GM23338 (cell line): ENCODE measurements around the gene CNIH3. TPM values are rescaled to one million over a fixed set of nuclear protein-coding genes. Genes with fewer than 3 reads are reported as not detected.

ENCODE experiments used
- ATAC-seq: fragments of 200-7000 bp; cut with Tn5 transposase; 3 replicates; pipeline ENCODE4 v1.9.1; 2020
- DNase-seq: peaks from one replicate; pipeline ENCODE4 v3.0.0-alpha.2; 2015; ENCODE audit warnings: low spot score
- H2AFZ ChIP-seq: fragments of 200-600 bp; sonication (generic); 2 replicates; pipeline ENCODE4 v1.8.0; 2016; ENCODE audit warnings: antibody characterized with exemption, mild to moderate bottlenecking, moderate library complexity
- H3F3A ChIP-seq: fragments of 200-600 bp; sonication (generic); replicated peaks from 2 replicates; pipeline ENCODE4 v1.8.0; 2017; ENCODE audit warnings: antibody characterized with exemption, mixed run types, low read depth
- H3K27ac ChIP-seq: fragments of 200-600 bp; sonication (generic); 2 replicates; pipeline ENCODE4 v1.6.1; 2016; ENCODE audit warnings: low read depth
- H3K27me3 ChIP-seq: fragments of 200-600 bp; sonication (generic); 2 replicates; pipeline ENCODE4 v1.8.0; 2016; ENCODE audit warnings: mild to moderate bottlenecking, mixed run types, moderate library complexity; ENCODE audit not compliant: insufficient read depth
- H3K36me3 ChIP-seq: fragments of 200-600 bp; sonication (generic); 2 replicates; pipeline ENCODE4 v1.8.0; 2016; ENCODE audit warnings: mild to moderate bottlenecking; ENCODE audit not compliant: insufficient read depth
- H3K4me1 ChIP-seq: fragments of 200-600 bp; sonication (generic); 2 replicates; pipeline ENCODE4 v1.8.0; 2016; ENCODE audit warnings: mild to moderate bottlenecking, moderate library complexity; ENCODE audit not compliant: insufficient read depth
- H3K4me2 ChIP-seq: fragments of 200-600 bp; sonication (generic); 2 replicates; pipeline ENCODE4 v1.7.1; 2017; ENCODE audit warnings: mixed run types
- H3K4me3 ChIP-seq: fragments of 200-600 bp; sonication (generic); 2 replicates; pipeline ENCODE4 v1.6.1; 2016; ENCODE audit warnings: mixed run types
- H3K79me2 ChIP-seq: fragments of 200-600 bp; sonication (generic); replicated peaks from 2 replicates; pipeline ENCODE4 v1.8.0; 2017; ENCODE audit warnings: mild to moderate bottlenecking; ENCODE audit not compliant: insufficient read depth
- H3K9me2 ChIP-seq: fragments of 200-600 bp; sonication (generic); 2 replicates; pipeline ENCODE4 v1.8.0; 2017; ENCODE audit not compliant: insufficient read depth
- H4K20me1 ChIP-seq: fragments of 200-600 bp; sonication (generic); replicated peaks from 2 replicates; pipeline ENCODE4 v1.8.0; 2017; ENCODE audit warnings: mild to moderate bottlenecking; ENCODE audit not compliant: insufficient read depth
- H3K27ac Mint-ChIP-seq: 2 replicates; pipeline ENCODE4 v1.8.0; 2020; ENCODE audit warnings: inconsistent platforms, mild to moderate bottlenecking, moderate library complexity, mixed read lengths
- H3K27me3 Mint-ChIP-seq: 3 replicates; pipeline ENCODE4 v1.8.0; 2022; ENCODE audit warnings: low read depth, mild to moderate bottlenecking, moderate library complexity, mixed read lengths, inconsistent platforms; ENCODE audit not compliant: insufficient read depth, poor library complexity
- H3K36me3 Mint-ChIP-seq: 3 replicates; pipeline ENCODE4 v1.8.0; 2021; ENCODE audit warnings: low read depth, mild to moderate bottlenecking, inconsistent platforms, moderate library complexity, mixed read lengths
- H3K4me1 Mint-ChIP-seq: 3 replicates; pipeline ENCODE4 v1.8.0; 2020; ENCODE audit warnings: mild to moderate bottlenecking, inconsistent platforms, mixed read lengths
- H3K4me3 Mint-ChIP-seq: 3 replicates; pipeline ENCODE4 v1.8.0; 2021; ENCODE audit warnings: moderate library complexity, mild to moderate bottlenecking, inconsistent platforms, mixed read lengths
- H3K9me3 Mint-ChIP-seq: 3 replicates; pipeline ENCODE4 v1.8.0; 2020; ENCODE audit warnings: moderate library complexity, mild to moderate bottlenecking, inconsistent platforms, mixed read lengths
- CREB1 ChIP-seq: fragments of 250-450 bp; sonication (Bioruptor Pico); IDR thresholded peaks from 2 replicates; pipeline ENCODE4 v1.5.0; 2020; ENCODE audit warnings: low read depth, mild to moderate bottlenecking, moderate library complexity
- EZH2 ChIP-seq: fragments of 200-600 bp; sonication (generic); IDR thresholded peaks from one replicate; pipeline ENCODE4 v1.8.0; 2017; ENCODE audit warnings: antibody characterized with exemption, mild to moderate bottlenecking, low read depth; ENCODE audit not compliant: unreplicated experiment
- EZH2phosphoT487 ChIP-seq: fragments of 200-600 bp; sonication (generic); IDR thresholded peaks from one replicate; pipeline ENCODE4 v1.8.1; 2018; ENCODE audit warnings: antibody characterized with exemption; ENCODE audit not compliant: unreplicated experiment
- NANOG ChIP-seq: IDR thresholded peaks from 2 replicates; pipeline ENCODE4 v1.6.1; 2016; ENCODE audit warnings: antibody characterized with exemption, borderline replicate concordance
- ZNF331 ChIP-seq: fragments of 250-450 bp; sonication (Bioruptor Pico); IDR thresholded peaks from 2 replicates; pipeline ENCODE4 v1.5.0; 2020; ENCODE audit warnings: low read depth, mild to moderate bottlenecking, moderate library complexity
- polyA plus RNA-seq: library from polyadenylated mRNA; unstranded; fragments of >200 nt; fragmentation: Nextera tagmentation; extraction: Ambion mirVana; gene quantifications from 2 replicates; pipeline ENCODE4 v1.2.1, GENCODE V29; 2016
- total RNA-seq: library from RNA; depleted of rRNA; stranded (reverse); fragments of >200 nt; shearing (Covaris generic); gene quantifications from 2 replicates; pipeline ENCODE4 v1.2.3, GENCODE V29; 2014
- TF ChIP-seq, protein P1 (sequence below), 2 experiments: fragments of 200-600 bp in 1 of 2; sonication (generic) in 1 of 2; conservative IDR thresholded peaks; 2 replicates each; pipeline versions ENCODE4 v1.5.1 to v1.6.1; 2016 to 2017; ENCODE audit warnings: antibody characterized with exemption in 2 of 2, low read depth in 2 of 2, mild to moderate bottlenecking in 2 of 2, moderate library complexity in 1 of 2
- TF ChIP-seq, protein P2 (sequence below): IDR thresholded peaks from 2 replicates; pipeline ENCODE4 v1.6.1; 2016; ENCODE audit warnings: antibody characterized with exemption
- TF ChIP-seq, protein P3 (sequence below): fragments of 250-450 bp; sonication (Bioruptor Pico); IDR thresholded peaks from 2 replicates; pipeline ENCODE4 v1.5.0; 2020; ENCODE audit warnings: mild to moderate bottlenecking, moderate library complexity

Gene CNIH3
- total and polyA plus RNA-seq, 2 experiments from 2014 or later = 3.6 to 5.1 TPM

DNA sequence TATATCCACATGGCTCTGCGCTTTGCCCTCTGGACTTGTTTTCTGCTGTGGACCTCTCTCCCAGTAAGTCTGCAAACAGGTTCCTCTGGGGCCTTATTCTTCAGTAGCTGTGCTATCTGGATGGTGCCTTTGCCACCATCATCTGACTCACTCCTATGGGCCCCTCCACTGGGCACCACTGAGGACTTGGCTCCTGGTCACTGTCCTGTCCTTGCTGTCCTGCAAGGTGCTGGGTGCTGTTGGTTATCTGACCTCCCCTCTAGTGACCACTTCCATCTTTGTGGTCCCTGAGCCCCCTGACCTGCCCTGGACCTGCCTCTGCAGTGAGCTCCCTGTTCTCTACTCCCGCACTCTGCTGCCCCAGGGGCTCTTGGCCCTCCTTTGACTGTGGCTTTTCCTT is 6.7 kb downstream of the CNIH3 start (continued):
- TF ChIP-seq, protein P1, sequence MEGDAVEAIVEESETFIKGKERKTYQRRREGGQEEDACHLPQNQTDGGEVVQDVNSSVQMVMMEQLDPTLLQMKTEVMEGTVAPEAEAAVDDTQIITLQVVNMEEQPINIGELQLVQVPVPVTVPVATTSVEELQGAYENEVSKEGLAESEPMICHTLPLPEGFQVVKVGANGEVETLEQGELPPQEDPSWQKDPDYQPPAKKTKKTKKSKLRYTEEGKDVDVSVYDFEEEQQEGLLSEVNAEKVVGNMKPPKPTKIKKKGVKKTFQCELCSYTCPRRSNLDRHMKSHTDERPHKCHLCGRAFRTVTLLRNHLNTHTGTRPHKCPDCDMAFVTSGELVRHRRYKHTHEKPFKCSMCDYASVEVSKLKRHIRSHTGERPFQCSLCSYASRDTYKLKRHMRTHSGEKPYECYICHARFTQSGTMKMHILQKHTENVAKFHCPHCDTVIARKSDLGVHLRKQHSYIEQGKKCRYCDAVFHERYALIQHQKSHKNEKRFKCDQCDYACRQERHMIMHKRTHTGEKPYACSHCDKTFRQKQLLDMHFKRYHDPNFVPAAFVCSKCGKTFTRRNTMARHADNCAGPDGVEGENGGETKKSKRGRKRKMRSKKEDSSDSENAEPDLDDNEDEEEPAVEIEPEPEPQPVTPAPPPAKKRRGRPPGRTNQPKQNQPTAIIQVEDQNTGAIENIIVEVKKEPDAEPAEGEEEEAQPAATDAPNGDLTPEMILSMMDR (conservative IDR thresholded peaks at IDR 0.05; ENCODE audit: low read depth in 2 of 2) = no peak
- no peak for TF ChIP-seq CREB1

DNA sequence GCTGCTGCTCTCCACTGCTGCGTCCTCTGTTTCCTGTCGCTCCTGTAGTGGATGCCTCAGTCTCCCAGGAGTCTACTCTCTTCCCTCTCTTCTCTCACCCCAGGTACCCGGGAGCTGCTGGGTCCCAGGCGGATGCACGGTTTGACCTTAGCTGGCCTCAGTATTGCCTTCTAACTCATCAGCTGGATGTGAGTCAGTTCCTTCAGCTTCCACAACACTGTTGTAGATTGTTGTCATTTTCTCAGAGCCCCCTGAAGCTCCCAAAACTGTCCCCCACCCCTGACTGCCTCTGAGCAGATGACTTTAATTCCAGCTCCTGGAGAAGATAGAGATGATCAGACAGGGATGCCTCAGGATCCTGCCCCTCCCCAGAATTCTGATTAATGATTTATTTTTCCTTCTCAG is 7.2 kb downstream of the CNIH3 start:
- H3K27me3 Mint-ChIP-seq = peaks cover 18% of the 10 kb centered on the region
- 0 out of 2 replicates have a peak, but pooled peaks cover 2% of the 10 kb centered on the region for H3K36me3 ChIP-seq
- H3K4me1 ChIP-seq = peaks cover 7% of the 10 kb centered on the region; the same call in 1 of the 2 replicates
- peaks cover 1% of the 10 kb centered on the region for H3K4me1 Mint-ChIP-seq
- H3K9me3 Mint-ChIP-seq = peaks cover 12% of the 10 kb centered on the region
- no peak for ATAC-seq
- no peak overlapping the region for H3K27ac Mint-ChIP-seq
- no peak overlapping the region for H2AFZ ChIP-seq
- H3K36me3 Mint-ChIP-seq = peaks cover 11% of the 10 kb centered on the region
- DNase-seq = no peak
- H3K4me3 Mint-ChIP-seq = no peak overlapping the region
- peaks cover 26% of the 10 kb centered on the region for H3K27me3 ChIP-seq
- peaks cover 7% of the 10 kb centered on the region; the same call in 1 of the 2 replicates for H4K20me1 ChIP-seq
- no peak overlapping the region for H3K4me3 ChIP-seq
- peaks cover 8% of the 10 kb centered on the region; the same call in 1 of the 2 replicates for H3F3A ChIP-seq
- H3K79me2 ChIP-seq = peaks cover 3% of the 10 kb centered on the region; the same call in 1 of the 2 replicates
- H3K9me2 ChIP-seq = no peaks in the 10 kb centered on the region; the same call in 1 of the 2 replicates
- H3K4me2 ChIP-seq = no peak overlapping the region
- H3K27ac ChIP-seq = no peak overlapping the region
- no peak for TF ChIP-seq ZNF331 (CRISPR knock-in tag)
- TF ChIP-seq, protein P2, sequence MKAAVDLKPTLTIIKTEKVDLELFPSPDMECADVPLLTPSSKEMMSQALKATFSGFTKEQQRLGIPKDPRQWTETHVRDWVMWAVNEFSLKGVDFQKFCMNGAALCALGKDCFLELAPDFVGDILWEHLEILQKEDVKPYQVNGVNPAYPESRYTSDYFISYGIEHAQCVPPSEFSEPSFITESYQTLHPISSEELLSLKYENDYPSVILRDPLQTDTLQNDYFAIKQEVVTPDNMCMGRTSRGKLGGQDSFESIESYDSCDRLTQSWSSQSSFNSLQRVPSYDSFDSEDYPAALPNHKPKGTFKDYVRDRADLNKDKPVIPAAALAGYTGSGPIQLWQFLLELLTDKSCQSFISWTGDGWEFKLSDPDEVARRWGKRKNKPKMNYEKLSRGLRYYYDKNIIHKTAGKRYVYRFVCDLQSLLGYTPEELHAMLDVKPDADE = no peak

DNA sequence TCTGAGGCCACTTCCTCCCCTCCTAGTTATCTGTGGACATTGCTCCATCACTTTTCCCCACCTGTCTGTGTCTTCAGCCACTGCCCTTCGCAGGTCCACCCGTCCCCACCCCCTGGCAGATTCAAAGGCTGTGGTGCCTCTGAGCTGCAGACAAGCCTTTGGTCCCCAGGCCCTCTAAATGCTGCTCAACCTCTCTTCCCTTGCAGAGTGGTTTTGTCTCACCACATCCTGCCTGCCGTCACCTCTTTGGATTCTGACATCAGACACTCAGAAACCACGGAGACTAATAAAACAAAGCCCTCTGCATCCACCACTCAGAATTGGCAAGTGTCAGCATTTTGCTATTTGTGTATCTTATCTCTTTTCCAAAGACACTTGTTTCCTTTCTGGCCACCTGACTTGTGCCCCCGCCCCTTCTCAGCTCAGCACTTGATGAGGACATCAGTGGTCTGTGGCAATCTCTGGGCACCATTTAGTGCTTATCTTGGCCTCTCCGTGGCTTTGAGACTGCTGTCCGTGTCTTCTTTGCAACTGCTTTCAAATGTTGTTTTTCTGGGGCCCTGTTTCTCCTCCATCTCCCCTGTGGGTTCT is 7.7 kb downstream of the CNIH3 start:
- H3K4me2 ChIP-seq = no peak overlapping the region
- 0 out of 2 replicates have a peak, but pooled peaks cover 2% of the 10 kb centered on the region for H3K36me3 ChIP-seq
- Mint-ChIP-seq H3K27me3 (peaks cover 12% of the 10 kb centered on the region), H3K9me3 (peaks cover 12% of the 10 kb centered on the region), H3K4me1 (no peaks in the 10 kb centered on the region; the same call in 2 of the 3 replicates), H3K27ac (no peak overlapping the region), H3K36me3 (peaks cover 11% of the 10 kb centered on the region), H3K4me3 (no peak overlapping the region)
- H3K4me3 ChIP-seq = no peak overlapping the region
- no peak overlapping the region for H3K27ac ChIP-seq
- peaks cover 20% of the 10 kb centered on the region for H3K27me3 ChIP-seq
- 0 out of 2 replicates have a peak, but pooled peaks cover 3% of the 10 kb centered on the region for H3K79me2 ChIP-seq
- no peak for ATAC-seq
- H3K4me1 ChIP-seq = peaks cover 1% of the 10 kb centered on the region; the same call in 1 of the 2 replicates
- peaks cover 3% of the 10 kb centered on the region; the same call in 1 of the 2 replicates for H3F3A ChIP-seq
- no peak overlapping the region for H2AFZ ChIP-seq
- no peaks in the 10 kb centered on the region; the same call in 1 of the 2 replicates for H3K9me2 ChIP-seq
- peaks cover 4% of the 10 kb centered on the region; the same call in 1 of the 2 replicates for H4K20me1 ChIP-seq
- DNase-seq = no peak
- no peak for TF ChIP-seq CREB1
- TF ChIP-seq, protein P2 = no peak
- TF ChIP-seq ZNF331 (CRISPR knock-in tag) = no peak
- TF ChIP-seq NANOG = no peak
- TF ChIP-seq EZH2 = no peak
- no peak for TF ChIP-seq EZH2phosphoT487
- TF ChIP-seq, protein P3, sequence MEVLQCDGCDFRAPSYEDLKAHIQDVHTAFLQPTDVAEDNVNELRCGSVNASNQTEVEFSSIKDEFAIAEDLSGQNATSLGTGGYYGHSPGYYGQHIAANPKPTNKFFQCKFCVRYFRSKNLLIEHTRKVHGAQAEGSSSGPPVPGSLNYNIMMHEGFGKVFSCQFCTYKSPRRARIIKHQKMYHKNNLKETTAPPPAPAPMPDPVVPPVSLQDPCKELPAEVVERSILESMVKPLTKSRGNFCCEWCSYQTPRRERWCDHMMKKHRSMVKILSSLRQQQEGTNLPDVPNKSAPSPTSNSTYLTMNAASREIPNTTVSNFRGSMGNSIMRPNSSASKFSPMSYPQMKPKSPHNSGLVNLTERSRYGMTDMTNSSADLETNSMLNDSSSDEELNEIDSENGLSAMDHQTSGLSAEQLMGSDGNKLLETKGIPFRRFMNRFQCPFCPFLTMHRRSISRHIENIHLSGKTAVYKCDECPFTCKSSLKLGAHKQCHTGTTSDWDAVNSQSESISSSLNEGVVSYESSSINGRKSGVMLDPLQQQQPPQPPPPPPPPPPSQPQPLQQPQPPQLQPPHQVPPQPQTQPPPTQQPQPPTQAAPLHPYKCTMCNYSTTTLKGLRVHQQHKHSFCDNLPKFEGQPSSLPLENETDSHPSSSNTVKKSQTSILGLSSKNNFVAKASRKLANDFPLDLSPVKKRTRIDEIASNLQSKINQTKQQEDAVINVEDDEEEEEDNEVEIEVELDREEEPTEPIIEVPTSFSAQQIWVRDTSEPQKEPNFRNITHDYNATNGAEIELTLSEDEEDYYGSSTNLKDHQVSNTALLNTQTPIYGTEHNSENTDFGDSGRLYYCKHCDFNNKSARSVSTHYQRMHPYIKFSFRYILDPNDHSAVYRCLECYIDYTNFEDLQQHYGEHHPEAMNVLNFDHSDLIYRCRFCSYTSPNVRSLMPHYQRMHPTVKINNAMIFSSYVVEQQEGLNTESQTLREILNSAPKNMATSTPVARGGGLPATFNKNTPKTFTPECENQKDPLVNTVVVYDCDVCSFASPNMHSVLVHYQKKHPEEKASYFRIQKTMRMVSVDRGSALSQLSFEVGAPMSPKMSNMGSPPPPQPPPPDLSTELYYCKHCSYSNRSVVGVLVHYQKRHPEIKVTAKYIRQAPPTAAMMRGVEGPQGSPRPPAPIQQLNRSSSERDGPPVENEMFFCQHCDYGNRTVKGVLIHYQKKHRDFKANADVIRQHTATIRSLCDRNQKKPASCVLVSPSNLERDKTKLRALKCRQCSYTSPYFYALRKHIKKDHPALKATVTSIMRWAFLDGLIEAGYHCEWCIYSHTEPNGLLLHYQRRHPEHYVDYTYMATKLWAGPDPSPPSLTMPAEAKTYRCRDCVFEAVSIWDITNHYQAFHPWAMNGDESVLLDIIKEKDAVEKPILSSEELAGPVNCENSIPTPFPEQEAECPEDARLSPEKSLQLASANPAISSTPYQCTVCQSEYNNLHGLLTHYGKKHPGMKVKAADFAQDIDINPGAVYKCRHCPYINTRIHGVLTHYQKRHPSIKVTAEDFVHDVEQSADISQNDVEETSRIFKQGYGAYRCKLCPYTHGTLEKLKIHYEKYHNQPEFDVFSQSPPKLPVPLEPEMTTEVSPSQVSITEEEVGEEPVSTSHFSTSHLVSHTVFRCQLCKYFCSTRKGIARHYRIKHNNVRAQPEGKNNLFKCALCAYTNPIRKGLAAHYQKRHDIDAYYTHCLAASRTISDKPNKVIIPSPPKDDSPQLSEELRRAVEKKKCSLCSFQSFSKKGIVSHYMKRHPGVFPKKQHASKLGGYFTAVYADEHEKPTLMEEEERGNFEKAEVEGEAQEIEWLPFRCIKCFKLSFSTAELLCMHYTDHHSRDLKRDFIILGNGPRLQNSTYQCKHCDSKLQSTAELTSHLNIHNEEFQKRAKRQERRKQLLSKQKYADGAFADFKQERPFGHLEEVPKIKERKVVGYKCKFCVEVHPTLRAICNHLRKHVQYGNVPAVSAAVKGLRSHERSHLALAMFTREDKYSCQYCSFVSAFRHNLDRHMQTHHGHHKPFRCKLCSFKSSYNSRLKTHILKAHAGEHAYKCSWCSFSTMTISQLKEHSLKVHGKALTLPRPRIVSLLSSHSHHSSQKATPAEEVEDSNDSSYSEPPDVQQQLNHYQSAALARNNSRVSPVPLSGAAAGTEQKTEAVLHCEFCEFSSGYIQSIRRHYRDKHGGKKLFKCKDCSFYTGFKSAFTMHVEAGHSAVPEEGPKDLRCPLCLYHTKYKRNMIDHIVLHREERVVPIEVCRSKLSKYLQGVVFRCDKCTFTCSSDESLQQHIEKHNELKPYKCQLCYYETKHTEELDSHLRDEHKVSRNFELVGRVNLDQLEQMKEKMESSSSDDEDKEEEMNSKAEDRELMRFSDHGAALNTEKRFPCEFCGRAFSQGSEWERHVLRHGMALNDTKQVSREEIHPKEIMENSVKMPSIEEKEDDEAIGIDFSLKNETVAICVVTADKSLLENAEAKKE (CRISPR knock-in tag) = no peak
